A549 (cell line): Measurements from ENCODE around the gene DNAJB13. TPM values are rescaled to one million over a fixed set of nuclear protein-coding genes. Genes with fewer than 3 reads are reported as not detected.

Experiments
- ATAC-seq, 2 experiments: fragments of 200-7000 bp in 1 of 2; fragments of >200 bp in 1 of 2; cut with Nextera tagmentation in 1 of 2; cut with Tn5 transposase in 1 of 2; 3 replicates each; pipeline versions ENCODE4 v1.8.0 to v1.9.1; 2018 to 2020; ENCODE audit warnings: mild to moderate bottlenecking in 1 of 2, moderate library complexity in 1 of 2
- CTCF ChIA-PET: fragments of 300-600 bp; sonication (Branson Sonifier 250); formaldehyde crosslinking; extraction: SDS; loops from one replicate; lab custom pipeline; 2021; ENCODE audit warnings: antibody characterized with exemption, inconsistent platforms; lab: Yijun Ruan, JAX
- POLR2A ChIA-PET: fragments of 350-600 bp; formaldehyde crosslinking; extraction: SDS; loops from one replicate; lab custom pipeline; 2021; ENCODE audit warnings: antibody characterized with exemption, inconsistent platforms; lab: Yijun Ruan, JAX
- DNase-seq, 2 experiments: peaks; one replicate each; pipeline versions ENCODE4 v3.0.0 to v3.0.0-alpha.2; 2011 to 2016; ENCODE audit warnings: low read depth in 1 of 2, low spot score in 1 of 2
- FAIRE-seq: peaks from 2 replicates; lab custom pipeline; 2011; peaks lifted over from hg19 to GRCh38; lab: Jason Lieb, UNC
- H3K27ac ChIP-seq, 2 experiments: fragments of >200 bp; sonication (Bioruptor Twin); formaldehyde crosslinking; 3 replicates each; pipeline ENCODE4 v1.5.1; 2016 to 2017
- H3K4me1 ChIP-seq: fragments of >200 bp; sonication (Bioruptor Twin); formaldehyde crosslinking; 3 replicates; pipeline ENCODE4 v1.6.1; 2016
- H3K4me2 ChIP-seq: fragments of >200 bp; sonication (Bioruptor Twin); formaldehyde crosslinking; 3 replicates; pipeline ENCODE4 v1.6.1; 2016
- H3K4me3 ChIP-seq: fragments of >200 bp; sonication (Bioruptor Twin); formaldehyde crosslinking; 3 replicates; pipeline ENCODE4 v1.5.1; 2016
- H3K9me3 ChIP-seq: fragments of >200 bp; sonication (Bioruptor Twin); formaldehyde crosslinking; 3 replicates; pipeline ENCODE4 v1.6.1; 2016
- BCL3 ChIP-seq: fragments of >200 bp; sonication (Bioruptor Twin); formaldehyde crosslinking; IDR thresholded peaks from 3 replicates; pipeline ENCODE4 v1.6.1; 2016
- CBX2 ChIP-seq: fragments of 200-600 bp; sonication (generic); IDR thresholded peaks from 2 replicates; pipeline ENCODE4 v1.6.1; 2016; ENCODE audit warnings: low read depth, mild to moderate bottlenecking, borderline replicate concordance
- CEBPB ChIP-seq, 2 experiments: fragments of >200 bp in 1 of 2; sonication (Bioruptor Twin) in 1 of 2; formaldehyde crosslinking in 1 of 2; IDR thresholded peaks; 2 replicates each; pipeline ENCODE4 v1.6.1; 2012 to 2016
- ELK1 ChIP-seq: fragments of 150-350 bp; IDR thresholded peaks from 2 replicates; pipeline ENCODE4 v1.6.1; 2014; ENCODE audit warnings: low read depth, mild to moderate bottlenecking, low read length
- ESRRA ChIP-seq: fragments of 150-350 bp; IDR thresholded peaks from 2 replicates; pipeline ENCODE4 v1.6.1; 2014; ENCODE audit warnings: mild to moderate bottlenecking, low read length, borderline replicate concordance
- FOSL2 ChIP-seq, 2 experiments: fragments of 450-650 bp in 1 of 2; fragments of >200 bp in 1 of 2; sonication (Bioruptor Twin) in 1 of 2; formaldehyde crosslinking; IDR thresholded peaks; 2 replicates each; pipeline versions ENCODE4 v1.5.0 to v1.6.1; 2016 to 2020; ENCODE audit warnings: mild to moderate bottlenecking in 1 of 2, moderate library complexity in 1 of 2
- HES2 ChIP-seq: fragments of >200 bp; sonication (Bioruptor Twin); formaldehyde crosslinking; IDR thresholded peaks from 2 replicates; pipeline ENCODE4 v1.6.1; 2016
- HEYL ChIP-seq: fragments of 250-450 bp; sonication (Bioruptor Pico); IDR thresholded peaks from 2 replicates; pipeline ENCODE4 v1.8.0; 2021; ENCODE audit warnings: mild to moderate bottlenecking, moderate library complexity
- HOXB13 ChIP-seq: fragments of 250-450 bp; sonication (Bioruptor Pico); IDR thresholded peaks from 2 replicates; pipeline ENCODE4 v1.5.0; 2020; ENCODE audit warnings: low read depth, mild to moderate bottlenecking, moderate library complexity
- HOXB5 ChIP-seq: fragments of 250-450 bp; sonication (Bioruptor Pico); IDR thresholded peaks from 2 replicates; pipeline ENCODE4 v1.5.0; 2020; ENCODE audit warnings: mild to moderate bottlenecking, moderate library complexity
- JUNB ChIP-seq: fragments of >200 bp; sonication (Bioruptor Twin); formaldehyde crosslinking; IDR thresholded peaks from 2 replicates; pipeline ENCODE4 v1.6.1; 2016
- KDM5A ChIP-seq: fragments of 200-600 bp; sonication (generic); IDR thresholded peaks from 2 replicates; pipeline ENCODE4 v1.6.1; 2016; ENCODE audit warnings: antibody characterized with exemption, mild to moderate bottlenecking
- MYC ChIP-seq: IDR thresholded peaks from 2 replicates; pipeline ENCODE4 v1.6.1; 2012; ENCODE audit warnings: mild to moderate bottlenecking, inconsistent platforms, low read length, improper control_type of control experiment, borderline replicate concordance
- POLR2AphosphoS2 ChIP-seq: conservative IDR thresholded peaks from 2 replicates; pipeline ENCODE4 v1.6.1; 2012; ENCODE audit warnings: low read length, improper control_type of control experiment, inconsistent platforms
- RCOR1 ChIP-seq: fragments of 150-350 bp; IDR thresholded peaks from 2 replicates; pipeline ENCODE4 v1.6.1; 2014; ENCODE audit warnings: antibody characterized with exemption, low read length, low read depth
- SMC3 ChIP-seq: fragments of >200 bp; sonication (Bioruptor Twin); formaldehyde crosslinking; IDR thresholded peaks from 3 replicates; pipeline ENCODE4 v1.6.1; 2018; ENCODE audit warnings: inconsistent platforms
- SREBF2 ChIP-seq: fragments of 450-650 bp; IDR thresholded peaks from 2 replicates; pipeline ENCODE4 v1.6.1; 2014; ENCODE audit warnings: mild to moderate bottlenecking, moderate library complexity
- TP53 ChIP-seq: fragments of 250-450 bp; sonication (Bioruptor Pico); IDR thresholded peaks from 2 replicates; pipeline ENCODE4 v1.5.0; 2021; ENCODE audit warnings: mild to moderate bottlenecking, moderate library complexity
- ZFP36 ChIP-seq: fragments of 450-650 bp; IDR thresholded peaks from 2 replicates; pipeline ENCODE4 v1.6.1; 2014; ENCODE audit warnings: borderline replicate concordance; ENCODE audit not compliant: partially characterized antibody
- ZSCAN20 ChIP-seq: fragments of 250-450 bp; sonication (Bioruptor Pico); IDR thresholded peaks from 2 replicates; pipeline ENCODE4 v1.8.0; 2022; ENCODE audit warnings: mild to moderate bottlenecking, moderate library complexity
- WGBS: methylation state at CpG from one replicate; pipeline ENCODE4 v1.1.6; 2017; ENCODE audit errors: missing lambda C conversion rate; 5-methylcytosine and 5-hydroxymethylcytosine counted together
- polyA plus RNA-seq, 4 experiments: library from polyadenylated mRNA; depleted of rRNA in 3 of 4; stranded (reverse); fragments of >200 nt; fragmentation: RNase III in 1 of 4; extraction: RNeasy Plus Mini Kit Qiagen cat#74134 plus additional on column Dnase treatment in 1 of 4; gene quantifications; 2 replicates in 3 of 4; 3 replicates in 1 of 4; pipeline ENCODE4 v1.2.3, GENCODE V29; 2011 to 2017

The DNAJB13 gene
- polyA plus RNA-seq, 2 of the 4 experiments (the other 2 are of a cell fraction), result 0.75 to 0.90 TPM

- TF ChIP-seq FOSL2 (IDR thresholded peaks at IDR 0.05) (no peak), FOSL2 (CRISPR knock-in tag; IDR thresholded peaks at IDR 0.05) (peak; percentile 30; the same call in 1 of the 2 replicates), ZSCAN20 (CRISPR knock-in tag) (no peak)
- POLR2A ChIA-PET, result interaction anchor here (0.8 kb wide), 1 partner anchor 609 kb away, joined by 4 read pairs; no protein-coding TSS in a partner anchor
These were observed 34.4 kb upstream of the DNAJB13 start for GRCh38 chr11:73916435-73916834.

GRCh38 chr11:73921180-73921579 lies 29.6 kb upstream of the DNAJB13 start:
- ATAC-seq, result no peak
- POLR2A ChIA-PET, result no interaction called here
- CTCF ChIA-PET, result interaction anchor here (0.8 to 2.4 kb wide), 2 partner anchors 10 to 44 kb away, joined by 3 to 9 read pairs; no protein-coding TSS in a partner anchor

More at GRCh38 chr11:73916435-73916834, 34.4 kb upstream of the DNAJB13 start:
- 75% methylated on average over 1 of the region's 1 CpG for WGBS
- no peak overlapping the region for H3K4me2 ChIP-seq
- CTCF ChIA-PET, result interaction anchor here (0.7 to 3.2 kb wide), 7 partner anchors 8 to 291 kb away, joined by 3 to 11 read pairs (median 3); no protein-coding TSS in a partner anchor
- no peak overlapping the region for H3K27ac ChIP-seq
- DNase-seq (no peak), ATAC-seq (no peak), FAIRE-seq (no peak)
- no peak overlapping the region for H3K4me3 ChIP-seq
- no peaks in the 10 kb centered on the region for H3K9me3 ChIP-seq
- H3K4me1 ChIP-seq, result no peaks in the 10 kb centered on the region

GRCh38 chr11:73929388-73929787 lies 21.4 kb upstream of the DNAJB13 start:
- DNase-seq (no peak), ATAC-seq (no peak), FAIRE-seq (no peak)
- 84% methylated on average over 2 of the region's 2 CpGs for WGBS
- no peaks in the 10 kb centered on the region for H3K4me1 ChIP-seq
- ChIA-PET POLR2A (no interaction called here), CTCF (interaction anchor here (2.2 kb wide), 1 partner anchor 34 kb away, joined by 5 read pairs; no protein-coding TSS in a partner anchor)
- no peak overlapping the region for H3K27ac ChIP-seq
- no peaks in the 10 kb centered on the region for H3K9me3 ChIP-seq
- H3K4me2 ChIP-seq, result no peak overlapping the region
- H3K4me3 ChIP-seq, result no peak overlapping the region
- no peak for TF ChIP-seq RCOR1
- TF ChIP-seq TP53 (CRISPR knock-in tag), result no peak
- TF ChIP-seq JUNB, result no peak
- no peak for TF ChIP-seq ZFP36
- TF ChIP-seq MYC, result no peak
- no peak for TF ChIP-seq POLR2AphosphoS2
- no peak for TF ChIP-seq BCL3
- no peak for TF ChIP-seq ZSCAN20 (CRISPR knock-in tag)
- no peak for TF ChIP-seq HOXB13 (CRISPR knock-in tag)
- TF ChIP-seq FOSL2 (IDR thresholded peaks at IDR 0.05), result no peak
- no peak for TF ChIP-seq FOSL2 (CRISPR knock-in tag; IDR thresholded peaks at IDR 0.05)
- TF ChIP-seq ESRRA, result no peak
- no peak for TF ChIP-seq HES2
- no peak for TF ChIP-seq HOXB5
- TF ChIP-seq KDM5A, result no peak
- TF ChIP-seq ELK1, result no peak
- TF ChIP-seq SREBF2, result no peak
- TF ChIP-seq HEYL, result no peak
- TF ChIP-seq, all 56 proteins: peak for 0

More at GRCh38 chr11:73921180-73921579, 29.6 kb upstream of the DNAJB13 start:
- no peak overlapping the region for H3K4me2 ChIP-seq
- no peak for TF ChIP-seq SMC3
- no peak for TF ChIP-seq CEBPB (IDR thresholded peaks at IDR 0.05)
- no peak for TF ChIP-seq CBX2
- no peak for TF ChIP-seq POLR2AphosphoS2
- no peak for TF ChIP-seq TP53 (CRISPR knock-in tag)
- WGBS, result 97% methylated on average over 4 of the region's 4 CpGs
- DNase-seq (no peak), FAIRE-seq (no peak)
- H3K9me3 ChIP-seq, result no peaks in the 10 kb centered on the region
- H3K27ac ChIP-seq, result no peak overlapping the region
- no peak overlapping the region for H3K4me3 ChIP-seq
- no peaks in the 10 kb centered on the region for H3K4me1 ChIP-seq
